ENCODE measurements around the gene SCFD1. TPM values are rescaled to one million over a fixed set of nuclear protein-coding genes. Genes with fewer than 3 reads are reported as not detected.

The SCFD1 gene
- total RNA-seq, 4 donors from 2014 or later = 43.4 to 128 (median 84.3) TPM

DNA sequence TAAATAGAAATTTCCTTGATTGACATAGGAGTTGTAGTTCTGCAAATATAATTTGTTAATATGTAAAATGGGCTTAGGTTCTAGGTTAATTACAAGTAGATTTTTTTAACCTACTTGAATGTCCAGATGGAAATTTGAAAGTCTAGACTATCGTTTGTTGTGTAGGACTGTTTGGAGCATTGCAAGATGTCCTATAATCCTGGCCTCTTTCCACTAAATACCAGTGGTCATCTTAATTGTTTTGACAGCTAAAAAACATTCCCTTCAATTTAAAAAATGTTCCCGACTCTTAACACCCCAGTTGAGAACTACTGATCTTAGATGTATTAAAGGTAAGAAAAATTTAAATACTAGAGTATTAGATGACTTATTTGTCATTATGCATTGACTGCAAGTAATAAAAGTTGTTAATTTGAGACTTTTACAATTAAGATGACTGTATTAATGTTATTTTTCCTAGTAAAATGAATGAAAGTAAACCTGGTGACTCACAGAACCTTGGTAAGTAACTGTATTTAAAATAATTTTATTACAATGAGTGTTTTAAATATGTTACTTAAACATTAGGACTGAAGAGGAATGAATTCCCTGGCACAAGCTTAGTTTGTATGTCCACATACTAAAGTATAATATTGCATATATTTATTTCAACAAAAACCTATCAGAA is 41.4 kb upstream of the SCFD1 start:
- no peak for TF ChIP-seq POLR2AphosphoS5 (IDR thresholded peaks at IDR 0.05)
- no peak for TF ChIP-seq POLR2A (IDR thresholded peaks at IDR 0.05)
- TF ChIP-seq EP300 (IDR thresholded peaks at IDR 0.05; ENCODE audit: low read depth) = no peak
- TF ChIP-seq, protein P1, sequence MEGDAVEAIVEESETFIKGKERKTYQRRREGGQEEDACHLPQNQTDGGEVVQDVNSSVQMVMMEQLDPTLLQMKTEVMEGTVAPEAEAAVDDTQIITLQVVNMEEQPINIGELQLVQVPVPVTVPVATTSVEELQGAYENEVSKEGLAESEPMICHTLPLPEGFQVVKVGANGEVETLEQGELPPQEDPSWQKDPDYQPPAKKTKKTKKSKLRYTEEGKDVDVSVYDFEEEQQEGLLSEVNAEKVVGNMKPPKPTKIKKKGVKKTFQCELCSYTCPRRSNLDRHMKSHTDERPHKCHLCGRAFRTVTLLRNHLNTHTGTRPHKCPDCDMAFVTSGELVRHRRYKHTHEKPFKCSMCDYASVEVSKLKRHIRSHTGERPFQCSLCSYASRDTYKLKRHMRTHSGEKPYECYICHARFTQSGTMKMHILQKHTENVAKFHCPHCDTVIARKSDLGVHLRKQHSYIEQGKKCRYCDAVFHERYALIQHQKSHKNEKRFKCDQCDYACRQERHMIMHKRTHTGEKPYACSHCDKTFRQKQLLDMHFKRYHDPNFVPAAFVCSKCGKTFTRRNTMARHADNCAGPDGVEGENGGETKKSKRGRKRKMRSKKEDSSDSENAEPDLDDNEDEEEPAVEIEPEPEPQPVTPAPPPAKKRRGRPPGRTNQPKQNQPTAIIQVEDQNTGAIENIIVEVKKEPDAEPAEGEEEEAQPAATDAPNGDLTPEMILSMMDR (IDR thresholded peaks at IDR 0.05) = no peak
- 50 to 84% methylated on average over 2 of the region's 2 CpGs for WGBS, 2 donors (ENCODE audit: low coverage in 1 of 2)
- no peak for DNase-seq
- Histone ChIP-seq H3K27me3 (no peaks in the 10 kb centered on the region), H3K4me1 (peaks cover 0 to 26% (median 14%) of the 10 kb centered on the region in 4 donors), H3K27ac (no peak overlapping the region), H3K36me3 (peaks cover 0 to 1% (median 0%) of the 10 kb centered on the region in 4 donors), H3K9me3 (no peaks in the 10 kb centered on the region), H3K4me3 (no peak overlapping the region)
- intact Hi-C loops (cut with DNase I; ENCODE audit: low total_unique reads) (no loop called here), in situ Hi-C loops (cut with MboI; ENCODE audit: low pct_ligation_motif_present in 1 of 4, low pct_unique_long_range_greater_than_20kb in 1 of 4, low sequenced_read_pairs in 3 of 4) (no loop called here)

- Histone ChIP-seq H3K4me3 (no peak overlapping the region), H3K9me3 (no peaks in the 10 kb centered on the region), H3K4me1 (peaks cover 0 to 26% (median 14%) of the 10 kb centered on the region in 4 donors), H3K36me3 (peaks cover 0 to 6% (median 0%) of the 10 kb centered on the region in 4 donors), H3K27ac (no peak overlapping the region), H3K27me3 (no peaks in the 10 kb centered on the region)
- TF ChIP-seq, protein P1 (IDR thresholded peaks at IDR 0.05) = no peak
- in situ Hi-C loops (cut with MboI; ENCODE audit: low pct_ligation_motif_present in 1 of 4, low pct_unique_long_range_greater_than_20kb in 1 of 4, low sequenced_read_pairs in 3 of 4) = no loop called here
- intact Hi-C loops (cut with DNase I; ENCODE audit: low total_unique reads) = no loop called here
- WGBS, 2 donors (ENCODE audit: low coverage in 1 of 2) = 40 to 73% methylated on average over 3 to 7 of the region's 7 CpGs
- no peak for DNase-seq
These were observed 40.9 kb upstream of the SCFD1 start for GRCh38 chr14:30581283-30581625.

GRCh38 chr14:30582376-30582775 is 39.7 kb upstream of the SCFD1 start:
- intact Hi-C loops (cut with DNase I; ENCODE audit: low total_unique reads) = no loop called here
- H3K9me3 ChIP-seq = no peaks in the 10 kb centered on the region
- peaks cover 0 to 6% (median 0%) of the 10 kb centered on the region in 4 donors for H3K36me3 ChIP-seq
- no peak overlapping the region for H3K27ac ChIP-seq
- no peaks in the 10 kb centered on the region for H3K27me3 ChIP-seq
- in situ Hi-C loops (cut with MboI; ENCODE audit: low pct_ligation_motif_present in 1 of 4, low pct_unique_long_range_greater_than_20kb in 1 of 4, low sequenced_read_pairs in 3 of 4) = no loop called here
- TF ChIP-seq POLR2A (IDR thresholded peaks at IDR 0.05) = no peak
- TF ChIP-seq EP300 (IDR thresholded peaks at IDR 0.05; ENCODE audit: low read depth) = no peak
- no peak for TF ChIP-seq POLR2AphosphoS5 (IDR thresholded peaks at IDR 0.05)
- TF ChIP-seq, protein P1 (IDR thresholded peaks at IDR 0.05) = no peak
- no peak overlapping the region for H3K4me3 ChIP-seq
- peaks cover 0 to 23% (median 11%) of the 10 kb centered on the region in 4 donors for H3K4me1 ChIP-seq
- no peak for DNase-seq
- WGBS, 2 donors (ENCODE audit: low coverage in 1 of 2) = 100% methylated on average over 1 of the region's 1 CpG

- Histone ChIP-seq H3K27me3 (no peaks in the 10 kb centered on the region), H3K36me3 (peaks cover 0 to 6% (median 0%) of the 10 kb centered on the region in 4 donors), H3K27ac (no peak overlapping the region), H3K9me3 (no peaks in the 10 kb centered on the region), H3K4me1 (peaks cover 0 to 16% (median 7%) of the 10 kb centered on the region in 4 donors), H3K4me3 (no peak overlapping the region)
- in situ Hi-C loops (cut with MboI; ENCODE audit: low pct_ligation_motif_present in 1 of 4, low pct_unique_long_range_greater_than_20kb in 1 of 4, low sequenced_read_pairs in 3 of 4) (no loop called here), intact Hi-C loops (cut with DNase I; ENCODE audit: low total_unique reads) (no loop called here)
- no peak for DNase-seq
- TF ChIP-seq POLR2A (IDR thresholded peaks at IDR 0.05) (no peak), EP300 (IDR thresholded peaks at IDR 0.05; ENCODE audit: low read depth) (no peak), POLR2AphosphoS5 (IDR thresholded peaks at IDR 0.05) (no peak)
- TF ChIP-seq, protein P1 (IDR thresholded peaks at IDR 0.05) = no peak
These were observed 38.0 kb upstream of the SCFD1 start for GRCh38 chr14:30584058-30584630.

Data from transverse colon (tissue), 4 donors.